GM12878 (cell line): ENCODE measurements around the gene PROB1. TPM values are rescaled to one million over a fixed set of nuclear protein-coding genes. Genes with fewer than 3 reads are reported as not detected.

Experiments used
- ATAC-seq: fragments of 200-7000 bp; cut with Tn5 transposase; 3 replicates; pipeline ENCODE4 v1.9.1; 2020; ENCODE audit warnings: mild to moderate bottlenecking, moderate library complexity
- BruUV-seq: library from RNA; stranded (reverse); fragments of 400-500 nt; replicated peaks from 2 replicates; lab custom pipeline; 2021; lab: Mats Ljungman, UMichigan
- CTCF ChIA-PET: fragments of 300-600 bp; sonication (Branson Sonifier 250); formaldehyde crosslinking; extraction: SDS; loops from one replicate; lab custom pipeline; 2021; ENCODE audit warnings: inconsistent platforms; lab: Yijun Ruan, JAX
- POLR2A ChIA-PET: fragments of 350-600 bp; formaldehyde crosslinking; extraction: SDS; loops from one replicate; lab custom pipeline; 2021; ENCODE audit warnings: inconsistent platforms; lab: Charles Lee
- RAD21 ChIA-PET: fragments of 300-600 bp; sonication (Branson Sonifier 250); formaldehyde crosslinking; loops from one replicate; lab custom pipeline; 2023; ENCODE audit warnings: antibody characterized with exemption; ENCODE audit not compliant: unreplicated experiment; lab: Charles Lee
- SMC1A ChIA-PET: fragments of 300-600 bp; sonication (Branson Sonifier 250); formaldehyde crosslinking; loops from one replicate; lab custom pipeline; 2023; ENCODE audit not compliant: unreplicated experiment, uncharacterized antibody; lab: Charles Lee
- DNase-seq: peaks from one replicate; pipeline ENCODE4 v3.0.0-alpha.2; 2011; ENCODE audit warnings: low read depth, low spot score
- FAIRE-seq: peaks from 3 replicates; lab custom pipeline; 2011; peaks lifted over from hg19 to GRCh38; lab: Jason Lieb, UNC
- H2AFZ ChIP-seq: 2 replicates; pipeline ENCODE4 v1.6.0; 2011; ENCODE audit warnings: low read depth, low read length, control low read depth; ENCODE audit not compliant: control insufficient read depth
- H3K27ac ChIP-seq: 2 replicates; pipeline ENCODE4 v1.5.1; 2011; ENCODE audit warnings: control low read depth; ENCODE audit not compliant: control insufficient read depth, insufficient read depth
- H3K27me3 ChIP-seq, 2 experiments: replicated peaks in 1 of 2; 2 replicates each; pipeline versions ENCODE4 v1.6.0 to v1.6.1; 2011; ENCODE audit warnings: low read length in 1 of 2; ENCODE audit not compliant: control insufficient read depth in 2 of 2, insufficient read depth in 2 of 2
- H3K36me3 ChIP-seq, 2 experiments: 2 replicates each; pipeline ENCODE4 v1.5.1; 2011; ENCODE audit warnings: low read length in 1 of 2; ENCODE audit not compliant: control insufficient read depth in 2 of 2, insufficient read depth in 2 of 2
- H3K4me1 ChIP-seq: 2 replicates; pipeline ENCODE4 v1.6.1; 2011; ENCODE audit warnings: mild to moderate bottlenecking, low read length, moderate library complexity, mixed read lengths; ENCODE audit not compliant: control insufficient read depth, insufficient read depth
- H3K4me2 ChIP-seq: 2 replicates; pipeline ENCODE4 v1.6.0; 2011; ENCODE audit warnings: control low read depth; ENCODE audit not compliant: control insufficient read depth, insufficient read depth
- H3K4me3 ChIP-seq: fragments of 200-600 bp; sonication (generic); 2 replicates; pipeline ENCODE4 v1.5.1; 2016
- H3K79me2 ChIP-seq: 2 replicates; pipeline ENCODE4 v1.6.0; 2011; ENCODE audit warnings: low read length; ENCODE audit not compliant: control insufficient read depth, insufficient read depth
- H3K9ac ChIP-seq: 2 replicates; pipeline ENCODE4 v1.8.0; 2011; ENCODE audit warnings: low read length, control low read depth, mixed read lengths; ENCODE audit not compliant: control insufficient read depth, insufficient read depth
- H3K9me3 ChIP-seq: replicated peaks from 3 replicates; pipeline ENCODE4 v1.5.1; 2011; ENCODE audit warnings: mild to moderate bottlenecking, low read length; ENCODE audit not compliant: control insufficient read depth, insufficient read depth
- H4K20me1 ChIP-seq: 2 replicates; pipeline ENCODE4 v1.6.0; 2011; ENCODE audit not compliant: control insufficient read depth, insufficient read depth
- CREB1 ChIP-seq: IDR thresholded peaks from 2 replicates; pipeline ENCODE4 v1.6.1; 2012; ENCODE audit warnings: low read depth, mild to moderate bottlenecking, inconsistent platforms
- IKZF1 ChIP-seq: fragments of 450-650 bp; conservative IDR thresholded peaks from 2 replicates; pipeline ENCODE4 v1.6.1; 2017; ENCODE audit warnings: antibody characterized with exemption, mild to moderate bottlenecking
- IKZF2 ChIP-seq, 2 experiments: fragments of 450-650 bp; IDR thresholded peaks; 2 replicates each; pipeline ENCODE4 v1.6.1; 2017; ENCODE audit warnings: mild to moderate bottlenecking in 2 of 2, moderate library complexity in 2 of 2
- ZBTB11 ChIP-seq: fragments of 450-650 bp; formaldehyde crosslinking; IDR thresholded peaks from 2 replicates; pipeline ENCODE4 v1.5.0; 2022; ENCODE audit warnings: mild to moderate bottlenecking, missing genetic modification characterization
- WGBS: methylation state at CpG from one replicate; pipeline ENCODE4 v1.1.6; 2016; ENCODE audit warnings: low lambda C conversion rate; ENCODE audit not compliant: insufficient replicate concordance, insufficient coverage; ENCODE audit errors: missing lambda C conversion rate; 5-methylcytosine and 5-hydroxymethylcytosine counted together
- in situ Hi-C: fragments of 300-500 bp; cut with MboI; formaldehyde crosslinking; loops from 9 replicates; pipeline ENCODE4 v1.14.3; 2018; ENCODE audit warnings: mixed read lengths
- intact Hi-C: fragments of 100-400 bp; cut with micrococcal nuclease; formaldehyde crosslinking; loops from one replicate; pipeline ENCODE4 v1.14.2; 2022; ENCODE audit not compliant: unreplicated experiment
- polyA plus RNA-seq, 11 experiments: library from polyadenylated mRNA; depleted of rRNA in 4 of 11; unstranded in 6 of 11; stranded (reverse) in 5 of 11; fragments of >200 nt; fragmentation: Nextera tagmentation in 4 of 11; fragmentation: Illumina TruSeq in 1 of 11; extraction: Ambion mirVana in 4 of 11; extraction: Trizol in 1 of 11; gene quantifications; 1 replicate in 1 of 11; 2 replicates in 10 of 11; pipeline versions ENCODE4 v1.2.1 to v1.2.3, GENCODE V29; 2011 to 2016; ENCODE audit warnings: inconsistent platforms in 2 of 11, missing spikeins in 2 of 11, low read depth in 1 of 11
- total RNA-seq, 4 experiments: library from RNA; depleted of rRNA in 3 of 4; stranded (reverse); fragments of >200 nt in 3 of 4; fragmentation: Illumina TruSeq in 1 of 4; extraction: Trizol in 1 of 4; gene quantifications; 2 replicates each; pipeline versions ENCODE4 v1.2.1 to v1.2.3, GENCODE V29; 2013 to 2021

The PROB1 gene
- total and polyA plus RNA-seq, 10 of the 15 experiments (the other 5 are each of a cell fraction or from before 2014, with no cell fraction given), result 0.14 to 8.1 (median 2.9) TPM

GRCh38 chr5:139391570-139392323 lies 3.2 kb downstream of the PROB1 start (continued):
- no peak for TF ChIP-seq CREB1
- peak; percentile 57; the same call in 1 of the 2 replicates for TF ChIP-seq IKZF1
- TF ChIP-seq IKZF2 (IDR thresholded peaks at IDR 0.05), result peak; percentile 76

GRCh38 chr5:139390639-139391569 lies 4.0 kb downstream of the PROB1 start:
- H3K27ac ChIP-seq, result peak overlapping the region; percentile 90
- H3K4me2 ChIP-seq, result peak overlapping the region; percentile 73
- peak overlapping the region; percentile 87 for H3K4me3 ChIP-seq
- RAD21 ChIA-PET, result interaction anchor here (0.8 to 5.8 kb wide), 21 partner anchors 9 to 566 kb away, joined by 3 to 42 read pairs (median 4); partner anchors contain the start of genes CXXC5, DNAJC18, MATR3 and PAIP2
- FAIRE-seq (no peak), ATAC-seq (no peak), DNase-seq (no peak)
- no TSS peak for BruUV-seq
- in situ Hi-C loops (no loop called here), intact Hi-C loops (loop anchor here (5.0 kb wide), 3 partner anchors 99 to 139 kb away; partner anchors contain the start of gene MATR3)
- peaks cover 90% of the 10 kb centered on the region for H3K79me2 ChIP-seq
- no peaks in the 10 kb centered on the region for H3K27me3 ChIP-seq
- SMC1A ChIA-PET, result interaction anchor here (0.7 to 3.0 kb wide), 20 partner anchors 10 to 139 kb away, joined by 3 to 26 read pairs (median 4); partner anchors contain the start of genes MATR3, PAIP2 and SPATA24
- H4K20me1 ChIP-seq, result no peaks in the 10 kb centered on the region
- no peaks in the 10 kb centered on the region; a peak in 2 of 4 replicates for H3K36me3 ChIP-seq
- POLR2A ChIA-PET, result interaction anchor here (0.5 to 6.8 kb wide), 20 partner anchors 10 to 227 kb away, joined by 3 to 74 read pairs (median 6); partner anchors contain the start of genes MATR3, PAIP2, SPATA24 and UBE2D2
- CTCF ChIA-PET, result interaction anchor here (0.5 to 4.4 kb wide), 20 partner anchors 12 to 1038 kb away, joined by 3 to 35 read pairs (median 4); partner anchors contain the start of genes MATR3, PAIP2 and SPATA24
- peak overlapping the region; percentile 97 for H3K9ac ChIP-seq
- no peak for TF ChIP-seq ZBTB11 (CRISPR knock-in tag)
- H3K9me3 ChIP-seq, result no peaks in the 10 kb centered on the region
- H3K4me1 ChIP-seq, result peaks cover 59% of the 10 kb centered on the region
- 53% methylated on average over 10 of the region's 10 CpGs for WGBS
- no peak overlapping the region for H2AFZ ChIP-seq
